Neuron (in vitro differentiated cells): Measurements from ENCODE around the gene IQCM.

Source experiments
- H2AFZ ChIP-seq: one replicate; pipeline ENCODE4 v1.6.1; 2013; ENCODE audit warnings: low read depth, mild to moderate bottlenecking, inconsistent platforms, low read length, moderate library complexity
- H3K27me3 ChIP-seq: one replicate; pipeline ENCODE4 v1.6.1; 2013; ENCODE audit warnings: low read length; ENCODE audit not compliant: insufficient read depth
- H3K36me3 ChIP-seq: one replicate; pipeline ENCODE4 v1.6.1; 2013; ENCODE audit warnings: low read length; ENCODE audit not compliant: insufficient read depth
- H3K4me1 ChIP-seq: one replicate; pipeline ENCODE4 v1.6.1; 2013; ENCODE audit warnings: low read length; ENCODE audit not compliant: insufficient read depth
- H3K4me3 ChIP-seq: 2 replicates; pipeline ENCODE4 v1.5.1; 2013; ENCODE audit warnings: mild to moderate bottlenecking, low read length, moderate library complexity
- H3K9me3 ChIP-seq: one replicate; pipeline ENCODE4 v1.6.1; 2013; ENCODE audit warnings: low read length

Gene IQCM

GRCh38 chr4:149716728-149717127 lies 98.9 kb downstream of the IQCM start:
- Histone ChIP-seq H3K36me3 (no peaks in the 10 kb centered on the region), H3K27me3 (no peaks in the 10 kb centered on the region), H3K9me3 (peaks cover 2% of the 10 kb centered on the region), H3K4me1 (no peaks in the 10 kb centered on the region), H3K4me3 (no peak overlapping the region), H2AFZ (no peak overlapping the region)

- no peaks in the 10 kb centered on the region for H3K36me3 ChIP-seq
- no peak overlapping the region for H2AFZ ChIP-seq
- H3K9me3 ChIP-seq = peaks cover 2% of the 10 kb centered on the region
- H3K4me3 ChIP-seq = no peak overlapping the region
- H3K4me1 ChIP-seq = no peaks in the 10 kb centered on the region
- no peaks in the 10 kb centered on the region for H3K27me3 ChIP-seq
Observed at GRCh38 chr4:149715822-149716585, 99.6 kb downstream of the IQCM start.

- Histone ChIP-seq H3K9me3 (peaks cover 2% of the 10 kb centered on the region), H3K4me1 (no peaks in the 10 kb centered on the region), H3K36me3 (no peaks in the 10 kb centered on the region), H2AFZ (no peak overlapping the region), H3K27me3 (no peaks in the 10 kb centered on the region), H3K4me3 (no peak overlapping the region)
Observed at GRCh38 chr4:149713031-149713430, 102.6 kb downstream of the IQCM start.

- no peak overlapping the region for H2AFZ ChIP-seq
- no peaks in the 10 kb centered on the region for H3K4me1 ChIP-seq
- no peak overlapping the region for H3K4me3 ChIP-seq
- no peaks in the 10 kb centered on the region for H3K27me3 ChIP-seq
- no peaks in the 10 kb centered on the region for H3K36me3 ChIP-seq
- peaks cover 2% of the 10 kb centered on the region for H3K9me3 ChIP-seq
Observed at GRCh38 chr4:149711593-149712365, 103.9 kb downstream of the IQCM start.

- H3K4me3 ChIP-seq = no peak overlapping the region
- no peak overlapping the region for H2AFZ ChIP-seq
Observed at GRCh38 chr4:149709640-149710039, 106.0 kb downstream of the IQCM start.

GRCh38 chr4:149708513-149709130 lies 107.0 kb downstream of the IQCM start:
- no peaks in the 10 kb centered on the region for H3K27me3 ChIP-seq
- no peaks in the 10 kb centered on the region for H3K9me3 ChIP-seq
- no peaks in the 10 kb centered on the region for H3K36me3 ChIP-seq
- no peak overlapping the region for H3K4me3 ChIP-seq
- H2AFZ ChIP-seq = no peak overlapping the region
- no peaks in the 10 kb centered on the region for H3K4me1 ChIP-seq

More at GRCh38 chr4:149709640-149710039, 106.0 kb downstream of the IQCM start:
- Histone ChIP-seq H3K36me3 (no peaks in the 10 kb centered on the region), H3K9me3 (no peaks in the 10 kb centered on the region), H3K4me1 (no peaks in the 10 kb centered on the region), H3K27me3 (no peaks in the 10 kb centered on the region)

GRCh38 chr4:149707862-149708261 lies 107.8 kb downstream of the IQCM start:
- Histone ChIP-seq H3K4me1 (no peaks in the 10 kb centered on the region), H3K4me3 (no peak overlapping the region), H3K36me3 (no peaks in the 10 kb centered on the region), H3K27me3 (no peaks in the 10 kb centered on the region), H3K9me3 (no peaks in the 10 kb centered on the region), H2AFZ (no peak overlapping the region)

GRCh38 chr4:149706942-149707341 lies 108.7 kb downstream of the IQCM start:
- H3K36me3 ChIP-seq = no peaks in the 10 kb centered on the region
- no peaks in the 10 kb centered on the region for H3K4me1 ChIP-seq
- no peaks in the 10 kb centered on the region for H3K9me3 ChIP-seq
- H3K4me3 ChIP-seq = no peak overlapping the region
- H3K27me3 ChIP-seq = no peaks in the 10 kb centered on the region
- H2AFZ ChIP-seq = no peak overlapping the region

GRCh38 chr4:149702414-149703293 lies 113.0 kb downstream of the IQCM start:
- Histone ChIP-seq H3K36me3 (no peaks in the 10 kb centered on the region), H3K4me1 (no peaks in the 10 kb centered on the region), H3K27me3 (no peaks in the 10 kb centered on the region), H3K4me3 (no peak overlapping the region), H3K9me3 (no peaks in the 10 kb centered on the region), H2AFZ (no peak overlapping the region)

- H3K27me3 ChIP-seq = no peaks in the 10 kb centered on the region
- no peaks in the 10 kb centered on the region for H3K36me3 ChIP-seq
- no peaks in the 10 kb centered on the region for H3K9me3 ChIP-seq
- no peak overlapping the region for H3K4me3 ChIP-seq
- H2AFZ ChIP-seq = no peak overlapping the region
- no peaks in the 10 kb centered on the region for H3K4me1 ChIP-seq
Observed at GRCh38 chr4:149701435-149702156, 114.0 kb downstream of the IQCM start.

- no peak overlapping the region for H3K4me3 ChIP-seq
- no peaks in the 10 kb centered on the region for H3K36me3 ChIP-seq
- no peaks in the 10 kb centered on the region for H3K27me3 ChIP-seq
- H3K9me3 ChIP-seq = no peaks in the 10 kb centered on the region
- no peaks in the 10 kb centered on the region for H3K4me1 ChIP-seq
- no peak overlapping the region for H2AFZ ChIP-seq
Observed at GRCh38 chr4:149700272-149700671, 115.4 kb downstream of the IQCM start.

GRCh38 chr4:149699642-149700041 lies 116.0 kb downstream of the IQCM start:
- H3K4me3 ChIP-seq = no peak overlapping the region
- H3K27me3 ChIP-seq = no peaks in the 10 kb centered on the region
- no peaks in the 10 kb centered on the region for H3K36me3 ChIP-seq
- no peak overlapping the region for H2AFZ ChIP-seq
- no peaks in the 10 kb centered on the region for H3K4me1 ChIP-seq
- no peaks in the 10 kb centered on the region for H3K9me3 ChIP-seq
